ENCODE data around the gene OR2A5.

DNA sequence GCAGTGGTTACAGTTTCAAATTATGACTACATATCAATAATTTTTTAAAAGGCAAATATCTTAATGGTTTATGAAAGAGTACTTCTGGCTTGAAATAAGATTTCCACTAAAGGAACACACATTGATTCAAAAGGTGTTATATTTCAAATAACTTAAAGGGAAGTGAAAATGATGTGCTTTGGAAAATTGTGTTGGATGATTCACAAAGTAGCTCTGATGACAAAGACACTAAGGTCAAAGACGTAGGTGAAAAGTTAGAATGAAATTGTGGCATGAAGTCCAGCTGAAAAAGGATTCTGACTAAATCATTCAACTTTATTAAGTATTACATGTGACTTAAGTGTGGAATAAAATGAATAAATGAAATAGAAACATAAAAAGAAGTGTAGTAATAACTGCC lies 20.8 kb upstream of the OR2A5 start:
- TF ChIP-seq ZNF274 (IDR thresholded peaks at IDR 0.05; ENCODE audit: low read depth, low read length), result no peak
- no peak for TF ChIP-seq YY1 (IDR thresholded peaks at IDR 0.05; ENCODE audit: insufficient read depth, insufficient read length)
